GM19395 (cell line): Measurements from ENCODE around the gene STRIP1.

ENCODE experiments used
- ATAC-seq: cut with Tn5 transposase; IDR thresholded peaks from one replicate; pipeline ENCODE4 v1.9.1; 2021; ENCODE audit warnings: mild to moderate bottlenecking, moderate library complexity; ENCODE audit not compliant: unreplicated experiment

STRIP1 gene

GRCh38 chr1:110034451-110035235 is at the start of gene STRIP1:
Gene STRIP1, plus strand, starts transcription at chr1:110034624. Its CDS starts 14 bp downstream, at chr1:110034638.
- ATAC-seq: peak; percentile 93

- ATAC-seq: no peak
Measured at GRCh38 chr1:109985247-109986053, 49.0 kb upstream of the STRIP1 start.

GRCh38 chr1:109986054-109986444 is 48.4 kb upstream of the STRIP1 start:
- no peak for ATAC-seq

GRCh38 chr1:109988349-109988914 is 46.0 kb upstream of the STRIP1 start:
- ATAC-seq: no peak

- no peak for ATAC-seq
Measured at GRCh38 chr1:109989506-109990301, 44.7 kb upstream of the STRIP1 start.

GRCh38 chr1:109990302-109990653 is 44.1 kb upstream of the STRIP1 start:
- no peak for ATAC-seq

GRCh38 chr1:109991400-109991925 is 43.0 kb upstream of the STRIP1 start:
- no peak for ATAC-seq

- no peak for ATAC-seq
Measured at GRCh38 chr1:109993885-109994284, 40.5 kb upstream of the STRIP1 start.

- no peak for ATAC-seq
Measured at GRCh38 chr1:109994654-109995053, 39.8 kb upstream of the STRIP1 start.

GRCh38 chr1:109995536-109995935 is 38.9 kb upstream of the STRIP1 start:
- no peak for ATAC-seq

GRCh38 chr1:109996476-109996875 is 37.9 kb upstream of the STRIP1 start:
- no peak for ATAC-seq

GRCh38 chr1:109997204-109997866 is 37.1 kb upstream of the STRIP1 start:
- ATAC-seq: no peak

- no peak for ATAC-seq
Measured at GRCh38 chr1:109997867-109998229, 36.6 kb upstream of the STRIP1 start.

GRCh38 chr1:110002695-110003094 is 31.7 kb upstream of the STRIP1 start:
- ATAC-seq: no peak

- ATAC-seq: peak; percentile 88
Measured at GRCh38 chr1:110003747-110004428, 30.5 kb upstream of the STRIP1 start.

- no peak for ATAC-seq
Measured at GRCh38 chr1:110004583-110004982, 29.8 kb upstream of the STRIP1 start.

- ATAC-seq: no peak
Measured at GRCh38 chr1:110005971-110006370, 28.5 kb upstream of the STRIP1 start.

GRCh38 chr1:110006516-110006915 is 27.9 kb upstream of the STRIP1 start:
- no peak for ATAC-seq

- ATAC-seq: no peak
Measured at GRCh38 chr1:110007046-110007830, 27.2 kb upstream of the STRIP1 start.
